ENCODE measurements around the gene RLBP1. TPM values are rescaled to one million over a fixed set of nuclear protein-coding genes. Genes with fewer than 3 reads are reported as not detected.

The RLBP1 gene
- polyA plus RNA-seq, 1 donor = 2.8 TPM

GRCh38 chr15:89167267-89168176 lies 53.9 kb downstream of the RLBP1 start:
- Histone ChIP-seq H3K4me3 (ENCODE audit: low read length) (no peak overlapping the region), H3K27me3 (ENCODE audit: control insufficient read depth, insufficient read depth, low read length) (no peaks in the 10 kb centered on the region), H3K27ac (ENCODE audit: low read length) (no peak overlapping the region), H3K36me3 (ENCODE audit: control insufficient read depth, insufficient read depth, low read length) (peaks cover 9% of the 10 kb centered on the region), H3K9me3 (ENCODE audit: control insufficient read depth, low read depth, low read length) (no peaks in the 10 kb centered on the region), H3K4me1 (ENCODE audit: control insufficient read depth, insufficient read depth, low read length) (peaks cover 8% of the 10 kb centered on the region)
- 67% methylated on average over 1 of the region's 7 CpGs for WGBS (ENCODE audit: insufficient coverage, low lambda C conversion rate)
- DNase-seq = no peak

GRCh38 chr15:89165677-89166076 lies 55.7 kb downstream of the RLBP1 start:
- H3K4me1 ChIP-seq (ENCODE audit: control insufficient read depth, insufficient read depth, low read length) = peaks cover 8% of the 10 kb centered on the region
- 40% methylated on average over 1 of the region's 2 CpGs for WGBS (ENCODE audit: insufficient coverage, low lambda C conversion rate)

GRCh38 chr15:89164712-89165211 lies 56.6 kb downstream of the RLBP1 start:
- H3K4me1 ChIP-seq (ENCODE audit: control insufficient read depth, insufficient read depth, low read length) = peaks cover 8% of the 10 kb centered on the region
- no peaks in the 10 kb centered on the region for H3K27me3 ChIP-seq (ENCODE audit: control insufficient read depth, insufficient read depth, low read length)
- WGBS (ENCODE audit: insufficient coverage, low lambda C conversion rate) = 49% methylated on average over 3 of the region's 7 CpGs
- H3K9me3 ChIP-seq (ENCODE audit: control insufficient read depth, low read depth, low read length) = no peaks in the 10 kb centered on the region
- H3K36me3 ChIP-seq (ENCODE audit: control insufficient read depth, insufficient read depth, low read length) = peaks cover 20% of the 10 kb centered on the region
- DNase-seq = peak; percentile 9 to 41
- H3K4me3 ChIP-seq (ENCODE audit: low read length) = no peak overlapping the region
- no peak overlapping the region for H3K27ac ChIP-seq (ENCODE audit: low read length)

More at GRCh38 chr15:89165677-89166076, 55.7 kb downstream of the RLBP1 start:
- Histone ChIP-seq H3K36me3 (ENCODE audit: control insufficient read depth, insufficient read depth, low read length) (peaks cover 17% of the 10 kb centered on the region), H3K27me3 (ENCODE audit: control insufficient read depth, insufficient read depth, low read length) (no peaks in the 10 kb centered on the region), H3K4me3 (ENCODE audit: low read length) (no peak overlapping the region), H3K9me3 (ENCODE audit: control insufficient read depth, low read depth, low read length) (no peaks in the 10 kb centered on the region), H3K27ac (ENCODE audit: low read length) (no peak overlapping the region)
- DNase-seq = no peak

- Histone ChIP-seq H3K4me3 (ENCODE audit: low read length) (no peak overlapping the region), H3K27me3 (ENCODE audit: control insufficient read depth, insufficient read depth, low read length) (no peaks in the 10 kb centered on the region), H3K9me3 (ENCODE audit: control insufficient read depth, low read depth, low read length) (no peaks in the 10 kb centered on the region), H3K27ac (ENCODE audit: low read length) (no peak overlapping the region), H3K4me1 (ENCODE audit: control insufficient read depth, insufficient read depth, low read length) (peaks cover 8% of the 10 kb centered on the region), H3K36me3 (ENCODE audit: control insufficient read depth, insufficient read depth, low read length) (peaks cover 24% of the 10 kb centered on the region)
- no peak for DNase-seq
- no CpG with 5 or more reads among the region's 5 CpGs for WGBS (ENCODE audit: insufficient coverage, low lambda C conversion rate)
Measured at GRCh38 chr15:89163271-89164055, 57.9 kb downstream of the RLBP1 start.

GRCh38 chr15:89161666-89162065 lies 59.7 kb downstream of the RLBP1 start:
- WGBS (ENCODE audit: insufficient coverage, low lambda C conversion rate) = no CpG with 5 or more reads among the region's 3 CpGs
- no peaks in the 10 kb centered on the region for H3K27me3 ChIP-seq (ENCODE audit: control insufficient read depth, insufficient read depth, low read length)
- no peak overlapping the region for H3K27ac ChIP-seq (ENCODE audit: low read length)
- no peak overlapping the region for H3K4me3 ChIP-seq (ENCODE audit: low read length)
- peaks cover 8% of the 10 kb centered on the region for H3K4me1 ChIP-seq (ENCODE audit: control insufficient read depth, insufficient read depth, low read length)
- DNase-seq = no peak
- H3K9me3 ChIP-seq (ENCODE audit: control insufficient read depth, low read depth, low read length) = no peaks in the 10 kb centered on the region
- peaks cover 31% of the 10 kb centered on the region for H3K36me3 ChIP-seq (ENCODE audit: control insufficient read depth, insufficient read depth, low read length)

Other genes starting within 250 kb of the RLBP1 start
- 58.1 TPM for gene ABHD2, start 133.1 kb downstream of the RLBP1 start, polyA plus RNA-seq
- 20.3 TPM for gene FANCI, start 22.4 kb upstream of the RLBP1 start, polyA plus RNA-seq
- gene POLG, start 113.2 kb upstream of the RLBP1 start, polyA plus RNA-seq = 46.0 TPM

All from large intestine (tissue), 3 donors.